Ecto neural progenitor cell (in vitro differentiated cells): ENCODE data around the gene ZNG1A.
"Not testable (repeated sequence)": the region's sequence is repeated elsewhere in the genome, so short reads cannot be mapped to it uniquely, and the experiment has no call there.

Experiments used
- DNase-seq: peaks from one replicate; pipeline ENCODE4 v3.0.0-alpha.2; 2018; ENCODE audit warnings: low spot score

ZNG1A gene

GRCh38 chr9:178140-178825 is 573 bp downstream of the ZNG1A start:
- DNase-seq: not testable (repeated sequence)

GRCh38 chr9:169757-170156 is 9.1 kb downstream of the ZNG1A start:
- not testable (repeated sequence) for DNase-seq

GRCh38 chr9:159871-160270 is 19.0 kb downstream of the ZNG1A start:
- not testable (repeated sequence) for DNase-seq

- not testable (repeated sequence) for DNase-seq
Measured at GRCh38 chr9:151173-151572, 27.7 kb downstream of the ZNG1A start.

- DNase-seq: not testable (repeated sequence)
Measured at GRCh38 chr9:139880-140279, 39.0 kb downstream of the ZNG1A start.

- peak; percentile 49 for DNase-seq
Measured at GRCh38 chr9:117995-118467, 60.8 kb downstream of the ZNG1A start, which contains the start of gene FOXD4. Gene FOXD4 (minus strand): TSS chr9:118417. CDS start chr9:118119, 298 bp downstream.

GRCh38 chr9:117144-117994 is 61.5 kb downstream of the ZNG1A start:
- DNase-seq: peak; percentile 65

GRCh38 chr9:116239-117077 is 62.4 kb downstream of the ZNG1A start:
- DNase-seq: peak; percentile 49

GRCh38 chr9:115118-115451 is 63.8 kb downstream of the ZNG1A start:
- not testable (repeated sequence) for DNase-seq

- peak; percentile 55 for DNase-seq
Measured at GRCh38 chr9:114267-115117, 64.4 kb downstream of the ZNG1A start.

GRCh38 chr9:113468-114266 is 65.2 kb downstream of the ZNG1A start:
- peak; percentile 75 for DNase-seq

GRCh38 chr9:112589-113467 is 66.0 kb downstream of the ZNG1A start:
- peak; percentile 53 for DNase-seq

- not testable (repeated sequence) for DNase-seq
Measured at GRCh38 chr9:110672-111071, 68.2 kb downstream of the ZNG1A start.

- not testable (repeated sequence) for DNase-seq
Measured at GRCh38 chr9:109540-109939, 69.3 kb downstream of the ZNG1A start.

GRCh38 chr9:108742-109495 is 69.9 kb downstream of the ZNG1A start:
- DNase-seq: not testable (repeated sequence)

- not testable (repeated sequence) for DNase-seq
Measured at GRCh38 chr9:105991-106390, 72.9 kb downstream of the ZNG1A start.

- not testable (repeated sequence) for DNase-seq
Measured at GRCh38 chr9:100430-100829, 78.4 kb downstream of the ZNG1A start.

GRCh38 chr9:99867-100266 is 79.0 kb downstream of the ZNG1A start:
- not testable (repeated sequence) for DNase-seq
